Measurements from ENCODE around the gene LSMEM2.
A peak's percentile ranks its signal among the peaks of the same experiment; 100 is the strongest.
"Not testable (repeated sequence)": the region's sequence is repeated elsewhere in the genome, so short reads cannot be mapped to it uniquely, and the experiment has no call there.

LSMEM2 gene

GRCh38 chr3:50279255-50280016, 549 bp downstream of the LSMEM2 start:
- DNase-seq: no peak

- not testable (repeated sequence) for DNase-seq
Measured at GRCh38 chr3:50284121-50284520, 5.2 kb downstream of the LSMEM2 start.

- no peak for DNase-seq
Measured at GRCh38 chr3:50286322-50287227, 7.7 kb downstream of the LSMEM2 start.

- DNase-seq: no peak
Measured at GRCh38 chr3:50287262-50287661, 8.4 kb downstream of the LSMEM2 start.

GRCh38 chr3:50288387-50289007, 9.6 kb downstream of the LSMEM2 start:
- DNase-seq: no peak

- DNase-seq: no peak
Measured at GRCh38 chr3:50289130-50289529, 10.2 kb downstream of the LSMEM2 start.

- DNase-seq: no peak
Measured at GRCh38 chr3:50290161-50290641, 11.3 kb downstream of the LSMEM2 start.

- DNase-seq: peak; percentile 97
Measured at GRCh38 chr3:50292159-50293078, 13.5 kb downstream of the LSMEM2 start, which contains the start of gene IFRD2. IFRD2 (minus strand) TSS chr3:50292429; CDS start chr3:50292274, 155 bp downstream.

GRCh38 chr3:50293079-50293801, 14.4 kb downstream of the LSMEM2 start:
- DNase-seq: no peak

GRCh38 chr3:50294089-50294488, 15.2 kb downstream of the LSMEM2 start:
- DNase-seq: no peak

GRCh38 chr3:50294492-50295403, 15.9 kb downstream of the LSMEM2 start:
- no peak for DNase-seq

GRCh38 chr3:50295553-50296431, 16.9 kb downstream of the LSMEM2 start:
- DNase-seq: no peak

GRCh38 chr3:50296721-50297383, 18.0 kb downstream of the LSMEM2 start:
- DNase-seq: no peak

GRCh38 chr3:50297384-50297775, 18.5 kb downstream of the LSMEM2 start:
- DNase-seq: no peak

- DNase-seq: no peak
Measured at GRCh38 chr3:50297896-50298725, 19.2 kb downstream of the LSMEM2 start.

GRCh38 chr3:50298836-50299637, 20.1 kb downstream of the LSMEM2 start, which contains the start of the genes HYAL3 and NAA80:
HYAL3 (minus strand) TSS chr3:50299405; CDS start chr3:50295602, 3,803 bp downstream.
NAA80 (minus strand) TSS chr3:50299405; CDS start chr3:50297463, 1,942 bp downstream.
- DNase-seq: peak; percentile 99
